Measurements from ENCODE around the gene MYMX. TPM values are rescaled to one million over a fixed set of nuclear protein-coding genes. Genes with fewer than 3 reads are reported as not detected.
A peak's percentile ranks its signal among the peaks of the same experiment; 100 is the strongest.

MYMX gene
- total and polyA plus RNA-seq, 2 of the 13 experiments (the other 11 are each of a cell fraction or from before 2014, with no cell fraction given) = not detected

DNA sequence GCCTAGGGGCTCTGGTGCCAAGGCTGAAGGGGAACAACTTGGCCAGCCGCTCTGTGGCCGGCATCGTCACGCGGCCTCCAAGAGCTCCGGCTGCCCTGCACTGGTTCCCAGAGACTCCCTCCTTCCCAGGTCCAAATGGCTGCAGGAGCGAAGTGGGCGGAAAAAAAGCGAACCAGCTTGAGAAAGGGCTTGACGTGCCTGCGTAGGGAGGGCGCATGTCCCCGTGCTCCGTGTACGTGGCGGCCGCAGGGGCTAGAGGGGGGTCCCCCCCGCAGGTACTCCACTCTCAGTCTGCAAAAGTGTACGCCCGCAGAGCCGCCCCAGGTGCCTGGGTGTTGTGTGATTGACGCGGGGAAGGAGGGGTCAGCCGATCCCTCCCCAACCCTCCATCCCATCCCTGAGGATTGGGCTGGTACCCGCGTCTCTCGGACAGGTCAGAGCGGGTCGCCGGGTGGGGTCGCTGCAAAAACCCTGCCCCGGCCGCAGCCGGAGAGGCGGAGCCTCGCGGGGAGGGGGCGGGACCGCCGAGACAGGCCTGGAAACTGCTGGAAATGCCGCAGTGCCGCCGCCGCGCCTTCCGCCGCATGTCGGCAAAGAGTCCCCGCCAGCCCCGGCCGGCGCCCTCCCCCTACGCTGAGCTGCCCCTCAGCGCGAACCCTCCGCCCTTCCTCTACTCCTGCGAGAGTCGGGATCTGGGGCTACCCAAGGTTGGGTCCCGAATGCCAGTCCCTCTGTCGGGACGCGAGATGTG, 29.4 kb downstream of the MYMX start (continued):
- TF ChIP-seq ZNF460 (CRISPR knock-in tag; IDR thresholded peaks at IDR 0.05; ENCODE audit: borderline replicate concordance) = no peak; the same call in 1 of the 2 replicates
- TF ChIP-seq, protein P1, sequence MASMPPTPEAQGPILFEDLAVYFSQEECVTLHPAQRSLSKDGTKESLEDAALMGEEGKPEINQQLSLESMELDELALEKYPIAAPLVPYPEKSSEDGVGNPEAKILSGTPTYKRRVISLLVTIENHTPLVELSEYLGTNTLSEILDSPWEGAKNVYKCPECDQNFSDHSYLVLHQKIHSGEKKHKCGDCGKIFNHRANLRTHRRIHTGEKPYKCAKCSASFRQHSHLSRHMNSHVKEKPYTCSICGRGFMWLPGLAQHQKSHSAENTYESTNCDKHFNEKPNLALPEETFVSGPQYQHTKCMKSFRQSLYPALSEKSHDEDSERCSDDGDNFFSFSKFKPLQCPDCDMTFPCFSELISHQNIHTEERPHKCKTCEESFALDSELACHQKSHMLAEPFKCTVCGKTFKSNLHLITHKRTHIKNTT (CRISPR knock-in tag; IDR thresholded peaks at IDR 0.05) = no peak
- 0 out of 2 replicates have a peak, but pooled peaks have one; percentile 38 for TF ChIP-seq BHLHE40 (IDR thresholded peaks at IDR 0.05; ENCODE audit: low read length)
- no peak; the same call in 1 of the 2 replicates for TF ChIP-seq ZNF737 (CRISPR knock-in tag; IDR thresholded peaks at IDR 0.05; ENCODE audit: borderline replicate concordance)
- TF ChIP-seq ZNF883 (CRISPR knock-in tag; IDR thresholded peaks at IDR 0.05; ENCODE audit: not compliant biosample characterization) = peak; percentile 93
- TF ChIP-seq HIVEP1 (CRISPR knock-in tag; IDR thresholded peaks at IDR 0.05) = peak; percentile 87; the same call in 1 of the 2 replicates
- peak; percentile 86; the same call in 1 of the 2 replicates for TF ChIP-seq MBNL3 (CRISPR knock-in tag; conservative IDR thresholded peaks at IDR 0.05)
- TF ChIP-seq, protein P2, sequence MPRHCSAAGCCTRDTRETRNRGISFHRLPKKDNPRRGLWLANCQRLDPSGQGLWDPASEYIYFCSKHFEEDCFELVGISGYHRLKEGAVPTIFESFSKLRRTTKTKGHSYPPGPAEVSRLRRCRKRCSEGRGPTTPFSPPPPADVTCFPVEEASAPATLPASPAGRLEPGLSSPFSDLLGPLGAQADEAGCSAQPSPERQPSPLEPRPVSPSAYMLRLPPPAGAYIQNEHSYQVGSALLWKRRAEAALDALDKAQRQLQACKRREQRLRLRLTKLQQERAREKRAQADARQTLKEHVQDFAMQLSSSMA (CRISPR knock-in tag; IDR thresholded peaks at IDR 0.05) = peak; percentile 69; the same call in 1 of the 2 replicates
- TF ChIP-seq ZNF710 (CRISPR knock-in tag; IDR thresholded peaks at IDR 0.05; ENCODE audit: borderline replicate concordance) = no peak; the same call in 1 of the 2 replicates
- TF ChIP-seq, protein P3, sequence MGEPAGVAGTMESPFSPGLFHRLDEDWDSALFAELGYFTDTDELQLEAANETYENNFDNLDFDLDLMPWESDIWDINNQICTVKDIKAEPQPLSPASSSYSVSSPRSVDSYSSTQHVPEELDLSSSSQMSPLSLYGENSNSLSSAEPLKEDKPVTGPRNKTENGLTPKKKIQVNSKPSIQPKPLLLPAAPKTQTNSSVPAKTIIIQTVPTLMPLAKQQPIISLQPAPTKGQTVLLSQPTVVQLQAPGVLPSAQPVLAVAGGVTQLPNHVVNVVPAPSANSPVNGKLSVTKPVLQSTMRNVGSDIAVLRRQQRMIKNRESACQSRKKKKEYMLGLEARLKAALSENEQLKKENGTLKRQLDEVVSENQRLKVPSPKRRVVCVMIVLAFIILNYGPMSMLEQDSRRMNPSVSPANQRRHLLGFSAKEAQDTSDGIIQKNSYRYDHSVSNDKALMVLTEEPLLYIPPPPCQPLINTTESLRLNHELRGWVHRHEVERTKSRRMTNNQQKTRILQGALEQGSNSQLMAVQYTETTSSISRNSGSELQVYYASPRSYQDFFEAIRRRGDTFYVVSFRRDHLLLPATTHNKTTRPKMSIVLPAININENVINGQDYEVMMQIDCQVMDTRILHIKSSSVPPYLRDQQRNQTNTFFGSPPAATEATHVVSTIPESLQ (CRISPR knock-in tag; conservative IDR thresholded peaks at IDR 0.05) = no peak; the same call in 1 of the 2 replicates
- peak; percentile 78 for TF ChIP-seq MXD3 (CRISPR knock-in tag; IDR thresholded peaks at IDR 0.05)
- TF ChIP-seq RNF2 (conservative IDR thresholded peaks at IDR 0.05; ENCODE audit: low read depth) = no peak
- no peak; the same call in 1 of the 2 replicates for TF ChIP-seq RFX5 (IDR thresholded peaks at IDR 0.05; ENCODE audit: low read depth, low read length)
- TF ChIP-seq ZNF136 (CRISPR knock-in tag; IDR thresholded peaks at IDR 0.05; ENCODE audit: low read depth) = peak; percentile 99
- peak; percentile 88; the same call in 1 of the 2 replicates for TF ChIP-seq ZNF800 (CRISPR knock-in tag; IDR thresholded peaks at IDR 0.05)
- TF ChIP-seq ZNF569 (CRISPR knock-in tag; IDR thresholded peaks at IDR 0.05; ENCODE audit: borderline replicate concordance) = no peak; the same call in 1 of the 2 replicates
- no peak for TF ChIP-seq NR1H2 (CRISPR knock-in tag; IDR thresholded peaks at IDR 0.05; ENCODE audit: borderline replicate concordance, low read depth)
